Neuronal stem cell (in vitro differentiated cells): Measurements from ENCODE around the gene DHX30.

Experiments used
- DNase-seq: peaks from one replicate; pipeline ENCODE4 v3.0.0-alpha.2; 2013; ENCODE audit warnings: low spot score
- H2AFZ ChIP-seq: one replicate; pipeline ENCODE4 v1.6.1; 2013; ENCODE audit warnings: mild to moderate bottlenecking, low read length, inconsistent platforms
- H2AK5ac ChIP-seq: 2 replicates; pipeline ENCODE4 v1.6.1; 2013; ENCODE audit warnings: low read depth, mild to moderate bottlenecking, inconsistent platforms, low read length, moderate library complexity, mixed read lengths
- H2BK120ac ChIP-seq: 2 replicates; pipeline ENCODE4 v1.6.1; 2013; ENCODE audit warnings: low read depth, mild to moderate bottlenecking, inconsistent platforms, low read length, moderate library complexity, mixed read lengths
- H2BK12ac ChIP-seq: one replicate; pipeline ENCODE4 v1.6.1; 2013; ENCODE audit warnings: low read length, inconsistent platforms
- H2BK15ac ChIP-seq: 2 replicates; pipeline ENCODE4 v1.6.1; 2013; ENCODE audit warnings: mild to moderate bottlenecking, low read length, inconsistent platforms, mixed read lengths
- H2BK5ac ChIP-seq: one replicate; pipeline ENCODE4 v1.6.1; 2013; ENCODE audit warnings: inconsistent platforms, mild to moderate bottlenecking, low read length, moderate library complexity
- H3K14ac ChIP-seq: one replicate; pipeline ENCODE4 v1.6.1; 2013; ENCODE audit warnings: low read length, inconsistent platforms
- H3K18ac ChIP-seq: 2 replicates; pipeline ENCODE4 v1.6.1; 2013; ENCODE audit warnings: low read length, inconsistent platforms
- H3K23ac ChIP-seq: 2 replicates; pipeline ENCODE4 v1.6.1; 2013; ENCODE audit warnings: low read depth, mild to moderate bottlenecking, mixed read lengths, low read length, inconsistent platforms; ENCODE audit not compliant: poor library complexity
- H3K27ac ChIP-seq: replicated peaks from 3 replicates; pipeline ENCODE4 v1.5.1; 2013; ENCODE audit warnings: low read length, inconsistent platforms
- H3K27me3 ChIP-seq, 3 experiments: 2 replicates each; pipeline ENCODE4 v1.6.1; 2013; ENCODE audit warnings: low read length in 3 of 3, mild to moderate bottlenecking in 2 of 3, inconsistent platforms in 1 of 3, low read depth in 1 of 3, mixed read lengths in 1 of 3, moderate library complexity in 1 of 3; ENCODE audit not compliant: control insufficient read depth in 3 of 3, insufficient read depth in 3 of 3
- H3K36me3 ChIP-seq, 2 donors: replicated peaks in 1 of 2; 2 replicates each; pipeline ENCODE4 v1.6.1; 2013; ENCODE audit warnings: low read length in 2 of 2; ENCODE audit not compliant: control insufficient read depth in 2 of 2, insufficient read depth in 2 of 2
- H3K4ac ChIP-seq: 2 replicates; pipeline ENCODE4 v1.6.1; 2013; ENCODE audit warnings: inconsistent platforms, mild to moderate bottlenecking, low read length, moderate library complexity
- H3K4me1 ChIP-seq, 2 donors: 1 replicate in 1 of 2; 2 replicates in 1 of 2; pipeline ENCODE4 v1.6.1; 2013; ENCODE audit warnings: low read length in 2 of 2, low read depth in 1 of 2; ENCODE audit not compliant: control insufficient read depth in 2 of 2, insufficient read depth in 1 of 2
- H3K4me2 ChIP-seq: one replicate; pipeline ENCODE4 v1.6.1; 2013; ENCODE audit warnings: mild to moderate bottlenecking, low read length, inconsistent platforms; ENCODE audit not compliant: insufficient read depth, poor library complexity, severe bottlenecking
- H3K4me3 ChIP-seq, 2 donors: 2 replicates each; pipeline ENCODE4 v1.5.1; 2013; ENCODE audit warnings: low read length in 2 of 2, mild to moderate bottlenecking in 2 of 2, inconsistent platforms in 1 of 2, moderate library complexity in 1 of 2
- H3K79me1 ChIP-seq: one replicate; pipeline ENCODE4 v1.6.1; 2013; ENCODE audit warnings: low read depth, mild to moderate bottlenecking, inconsistent platforms, low read length, moderate library complexity
- H3K9ac ChIP-seq: one replicate; pipeline ENCODE4 v1.6.1; 2013; ENCODE audit warnings: mild to moderate bottlenecking, low read depth, low read length, inconsistent platforms; ENCODE audit not compliant: poor library complexity
- H3K9me3 ChIP-seq, 2 donors: replicated peaks in 1 of 2; 2 replicates each; pipeline versions ENCODE3 to v1.6.1; 2013; ENCODE audit warnings: low read length in 2 of 2, mild to moderate bottlenecking in 2 of 2, inconsistent platforms in 1 of 2, low read depth in 1 of 2, mixed read lengths in 1 of 2, moderate library complexity in 1 of 2; ENCODE audit not compliant: control insufficient read depth in 2 of 2, insufficient read depth in 1 of 2
- H4K8ac ChIP-seq: one replicate; pipeline ENCODE4 v1.6.1; 2013; ENCODE audit warnings: low read depth, mild to moderate bottlenecking, inconsistent platforms, low read length, moderate library complexity
- H4K91ac ChIP-seq: one replicate; pipeline ENCODE4 v1.6.1; 2013; ENCODE audit warnings: low read length, low read depth, mild to moderate bottlenecking, inconsistent platforms; ENCODE audit not compliant: poor library complexity
- WGBS, 2 donors: extraction: QIAGEN DNeasy Blood & Tissue Kit; methylation state at CpG; one replicate each; pipeline ENCODE4 v1.1.7; 2013; ENCODE audit warnings: missing lambda C conversion rate in 2 of 2, mixed read lengths in 1 of 2; ENCODE audit not compliant: insufficient read length in 2 of 2, insufficient replicate concordance in 1 of 2; ENCODE audit errors: extremely low coverage in 2 of 2; 5-methylcytosine and 5-hydroxymethylcytosine counted together

DHX30 gene

GRCh38 chr3:47847260-47847659 lies 44.3 kb downstream of the DHX30 start:
- H3K23ac ChIP-seq, result no peak overlapping the region
- H2BK12ac ChIP-seq, result no peak overlapping the region
- H3K79me1 ChIP-seq, result peaks cover 3% of the 10 kb centered on the region
- H3K27me3 ChIP-seq, result no peaks in the 10 kb centered on the region
- H2BK15ac ChIP-seq, result no peak overlapping the region
- H2BK5ac ChIP-seq, result no peak overlapping the region
- no peak overlapping the region for H2BK120ac ChIP-seq
- H3K18ac ChIP-seq, result no peak overlapping the region
- H3K9me3 ChIP-seq, result no peaks in the 10 kb centered on the region
- no CpG with 5 or more reads among the region's 11 CpGs for WGBS, 2 donors
- no peak for DNase-seq
- H3K27ac ChIP-seq, result no peak overlapping the region
- H3K14ac ChIP-seq, result no peak overlapping the region
- H3K9ac ChIP-seq, result no peak overlapping the region
- no peak overlapping the region for H3K4ac ChIP-seq
- H3K4me1 ChIP-seq, result no peaks in the 10 kb centered on the region
- H4K91ac ChIP-seq, result no peak overlapping the region
- no peak overlapping the region for H2AK5ac ChIP-seq
- no peak overlapping the region for H2AFZ ChIP-seq
- no peak overlapping the region for H3K4me2 ChIP-seq
- H4K8ac ChIP-seq, result no peak overlapping the region
- no peak overlapping the region for H3K4me3 ChIP-seq
- peaks cover 78 to 100% of the 10 kb centered on the region in 2 donors for H3K36me3 ChIP-seq

GRCh38 chr3:47847801-47848518 lies 45.0 kb downstream of the DHX30 start:
- Histone ChIP-seq H2AFZ (no peak overlapping the region), H3K9ac (no peak overlapping the region), H3K9me3 (no peaks in the 10 kb centered on the region), H3K4ac (no peak overlapping the region), H3K14ac (no peak overlapping the region), H2BK12ac (no peak overlapping the region), H3K79me1 (peaks cover 3% of the 10 kb centered on the region), H3K27me3 (no peaks in the 10 kb centered on the region), H3K4me1 (no peaks in the 10 kb centered on the region), H3K36me3 (peaks cover 77 to 100% of the 10 kb centered on the region in 2 donors), H3K4me2 (no peak overlapping the region), H4K91ac (no peak overlapping the region), H2AK5ac (no peak overlapping the region), H3K27ac (no peak overlapping the region), H4K8ac (no peak overlapping the region), H2BK15ac (no peak overlapping the region), H3K18ac (no peak overlapping the region), H3K23ac (no peak overlapping the region), H3K4me3 (no peak overlapping the region), H2BK5ac (peak overlapping the region; percentile 43), H2BK120ac (no peak overlapping the region)
- no CpG with 5 or more reads among the region's 23 CpGs for WGBS, 2 donors
- DNase-seq, result no peak

GRCh38 chr3:47848599-47849117 lies 45.7 kb downstream of the DHX30 start:
- no peak for DNase-seq
- no peaks in the 10 kb centered on the region for H3K27me3 ChIP-seq
- H3K18ac ChIP-seq, result peak overlapping the region; percentile 15
- no peak overlapping the region for H3K4ac ChIP-seq
- no peak overlapping the region for H2AK5ac ChIP-seq
- H3K9me3 ChIP-seq, result no peaks in the 10 kb centered on the region
- H2BK120ac ChIP-seq, result no peak overlapping the region
- H3K4me1 ChIP-seq, result no peaks in the 10 kb centered on the region
- no peak overlapping the region for H2BK15ac ChIP-seq
- no peak overlapping the region for H3K4me3 ChIP-seq
- H3K9ac ChIP-seq, result no peak overlapping the region
- H3K23ac ChIP-seq, result no peak overlapping the region
- peaks cover 71 to 100% of the 10 kb centered on the region in 2 donors for H3K36me3 ChIP-seq
- no peak overlapping the region for H2AFZ ChIP-seq
- no peak overlapping the region for H3K4me2 ChIP-seq
- no peak overlapping the region for H3K14ac ChIP-seq
- no peak overlapping the region for H2BK12ac ChIP-seq
- no peak overlapping the region for H4K8ac ChIP-seq
- H2BK5ac ChIP-seq, result peak overlapping the region; percentile 30
- no CpG with 5 or more reads among the region's 23 CpGs for WGBS, 2 donors
- no peak overlapping the region for H4K91ac ChIP-seq
- peaks cover 3% of the 10 kb centered on the region for H3K79me1 ChIP-seq
- H3K27ac ChIP-seq, result no peak overlapping the region

GRCh38 chr3:47849186-47849698 lies 46.3 kb downstream of the DHX30 start:
- no peak overlapping the region for H2BK120ac ChIP-seq
- no peak overlapping the region for H2BK12ac ChIP-seq
- no peaks in the 10 kb centered on the region for H3K9me3 ChIP-seq
- no peak overlapping the region for H2BK15ac ChIP-seq
- no peak overlapping the region for H3K18ac ChIP-seq
- no peak overlapping the region for H4K91ac ChIP-seq
- H3K27ac ChIP-seq, result no peak overlapping the region
- no peak overlapping the region for H2AK5ac ChIP-seq
- peak overlapping the region; percentile 90 for H3K23ac ChIP-seq
- H3K27me3 ChIP-seq, result no peaks in the 10 kb centered on the region
- no peaks in the 10 kb centered on the region for H3K4me1 ChIP-seq
- no peak overlapping the region for H2AFZ ChIP-seq
- no peak overlapping the region for H4K8ac ChIP-seq
- DNase-seq, result no peak
- no peak overlapping the region for H3K4me2 ChIP-seq
- peaks cover 70 to 100% of the 10 kb centered on the region in 2 donors for H3K36me3 ChIP-seq
- peak overlapping the region in 1 of 2 donors; percentile 5 for H3K4me3 ChIP-seq
- peaks cover 3% of the 10 kb centered on the region for H3K79me1 ChIP-seq
- peak overlapping the region; percentile 33 for H3K9ac ChIP-seq
- H3K4ac ChIP-seq, result no peak overlapping the region
- peak overlapping the region; percentile 30 for H2BK5ac ChIP-seq
- no CpG with 5 or more reads among the region's 14 CpGs for WGBS, 2 donors
- no peak overlapping the region for H3K14ac ChIP-seq
